ENCODE results near the gene UNCX.
"Not testable (repeated sequence)": the region's sequence is repeated elsewhere in the genome, so short reads cannot be mapped to it uniquely, and the experiment has no call there.

UNCX gene

DNA sequence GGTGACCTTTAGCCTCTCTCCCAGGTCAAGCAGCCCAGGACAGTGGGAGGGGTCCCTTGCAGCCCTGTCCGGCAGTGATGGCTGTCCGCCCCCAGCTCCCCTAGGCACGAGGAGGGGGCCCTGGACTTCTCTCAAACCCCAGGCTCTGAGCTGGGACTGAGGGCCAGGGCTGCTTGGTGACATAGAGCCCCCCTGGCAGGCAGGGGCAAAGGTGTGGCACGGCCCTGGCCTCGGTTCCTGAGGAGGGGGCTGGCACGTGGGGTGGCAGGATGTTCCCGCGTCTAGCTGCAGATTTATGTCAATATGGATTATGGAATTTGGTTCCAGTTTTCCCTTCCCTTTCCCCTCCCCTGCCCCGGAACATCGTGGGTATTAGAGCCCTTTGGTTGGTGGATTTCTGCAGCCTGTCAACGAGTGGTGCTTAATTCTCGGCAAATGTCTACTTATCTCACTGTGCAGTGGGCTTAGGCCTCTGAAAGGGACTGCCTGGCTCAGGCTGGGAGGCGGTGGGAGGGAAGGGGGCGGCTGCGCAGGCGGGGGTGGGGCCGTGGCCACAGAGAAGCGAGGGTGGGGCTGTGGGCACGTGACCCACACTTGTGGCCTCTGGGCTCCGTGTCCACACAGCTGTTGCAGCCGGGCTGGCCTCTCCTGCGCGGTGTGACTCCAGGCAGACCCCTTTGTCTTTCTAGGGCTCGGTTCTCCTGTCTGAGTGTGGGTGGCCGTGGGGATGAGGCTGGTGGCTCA, 19.3 kb downstream of the UNCX start:
- DNase-seq = no peak
- H3K36me3 Mint-ChIP-seq (ENCODE audit: low read depth) = no peaks in the 10 kb centered on the region
- ATAC-seq = no peak
- peaks cover 53% of the 10 kb centered on the region for H3K27me3 Mint-ChIP-seq
- H3K4me1 Mint-ChIP-seq = peaks cover 5% of the 10 kb centered on the region
- H3K27ac Mint-ChIP-seq = no peak overlapping the region
- no peaks in the 10 kb centered on the region for H3K9me3 Mint-ChIP-seq
- no peak overlapping the region for H3K4me3 Mint-ChIP-seq

DNA sequence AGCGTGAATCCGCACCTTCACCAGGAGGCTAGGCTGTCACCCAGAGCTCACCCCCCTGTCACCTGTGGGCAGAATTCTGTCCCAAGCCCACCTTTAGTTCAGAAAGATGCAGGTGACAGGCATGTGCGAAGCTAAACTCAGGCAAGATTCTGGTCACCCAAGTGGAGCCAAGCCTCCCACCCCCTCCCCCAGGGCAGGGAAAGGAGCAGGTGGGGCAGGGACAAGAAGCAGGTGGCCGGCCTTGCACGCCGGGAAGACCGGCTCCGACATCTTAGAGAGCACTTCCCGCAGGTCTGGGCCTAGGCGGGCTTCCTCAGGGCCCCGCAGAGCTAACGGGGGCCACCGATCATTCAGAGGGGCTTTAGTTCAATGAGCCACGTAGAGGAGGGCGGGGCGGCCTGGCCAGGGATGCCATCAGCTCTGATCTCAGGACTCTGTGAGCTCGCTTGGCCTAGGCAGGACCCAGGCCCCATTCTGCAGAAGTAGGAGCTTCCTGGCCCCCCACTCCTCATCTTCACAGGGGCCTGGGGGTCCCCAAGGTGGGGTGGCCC, 19.9 kb downstream of the UNCX start:
- DNase-seq (no peak), ATAC-seq (no peak)
- Mint-ChIP-seq H3K27me3 (peaks cover 54% of the 10 kb centered on the region), H3K9me3 (no peaks in the 10 kb centered on the region), H3K36me3 (ENCODE audit: low read depth) (no peaks in the 10 kb centered on the region), H3K4me1 (peaks cover 5% of the 10 kb centered on the region), H3K27ac (no peak overlapping the region), H3K4me3 (no peak overlapping the region)

DNA sequence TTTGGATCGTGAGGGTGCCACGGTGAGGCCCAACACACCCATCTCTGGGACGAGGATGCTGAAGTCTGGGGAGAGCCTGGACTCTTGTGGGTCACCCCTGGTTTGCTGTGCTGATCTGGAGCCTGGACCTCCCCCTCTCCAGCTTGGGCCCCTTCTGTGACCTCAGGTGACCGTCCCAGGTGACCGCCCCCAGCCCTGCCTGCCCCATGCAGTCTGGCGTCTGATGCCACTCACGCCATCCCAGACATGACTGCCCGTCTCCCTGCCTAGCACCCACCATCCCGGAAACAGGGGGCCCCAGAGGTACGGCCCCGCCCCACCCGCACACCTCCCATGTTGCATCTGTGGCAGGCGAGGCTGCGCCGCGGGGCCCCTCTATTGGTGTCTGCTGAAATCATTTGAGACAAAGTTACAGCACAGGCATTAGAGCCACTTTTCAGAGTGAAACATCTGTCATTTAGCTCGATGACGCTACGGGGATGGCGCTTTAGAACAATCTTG, 21.1 kb downstream of the UNCX start:
- Mint-ChIP-seq H3K27ac (no peak overlapping the region), H3K4me3 (no peak overlapping the region), H3K9me3 (no peaks in the 10 kb centered on the region), H3K36me3 (ENCODE audit: low read depth) (no peaks in the 10 kb centered on the region), H3K27me3 (peaks cover 51% of the 10 kb centered on the region), H3K4me1 (no peaks in the 10 kb centered on the region)
- no peak for ATAC-seq
- DNase-seq = no peak

DNA sequence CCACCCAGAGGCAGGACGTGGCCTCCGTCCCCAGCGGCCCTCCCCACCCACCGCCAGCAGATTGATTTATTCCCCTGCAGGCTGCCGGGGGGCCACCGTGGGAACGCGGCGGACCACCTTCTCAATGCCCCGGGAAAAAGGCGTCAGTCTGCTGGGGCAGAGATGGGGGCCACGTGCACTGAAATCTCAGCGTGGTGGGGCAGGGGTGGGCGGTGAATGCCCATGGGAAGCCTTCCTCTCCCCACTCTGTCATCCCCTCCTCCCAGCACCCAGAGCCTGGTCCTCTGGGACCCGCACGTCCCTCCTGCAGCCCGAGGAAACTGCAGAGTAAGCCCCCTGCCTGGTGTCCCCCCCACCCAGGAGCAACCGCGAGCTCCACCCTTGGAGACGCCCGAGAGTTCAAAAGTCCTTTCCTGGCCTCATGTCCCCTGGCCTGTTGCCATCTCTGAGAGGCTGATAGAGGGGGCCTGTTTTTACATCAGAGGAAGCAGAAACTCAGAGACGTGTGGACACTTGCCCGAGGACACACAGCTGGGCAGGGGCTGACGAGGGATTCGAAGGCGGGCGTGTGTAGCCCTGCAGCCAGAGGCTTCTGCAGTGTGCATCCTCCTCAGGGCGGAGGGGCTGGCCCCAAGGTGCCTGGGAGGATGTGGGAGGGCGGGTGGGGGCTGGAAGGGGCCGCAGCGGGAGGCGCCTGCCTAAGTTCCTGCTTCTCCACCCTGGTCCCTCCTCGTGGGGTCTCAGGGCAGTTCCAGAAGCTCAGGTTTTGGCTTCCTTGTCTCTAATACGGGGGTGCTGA, 21.8 kb downstream of the UNCX start:
- Mint-ChIP-seq H3K4me1 (no peaks in the 10 kb centered on the region), H3K9me3 (no peaks in the 10 kb centered on the region), H3K27ac (no peak overlapping the region), H3K4me3 (no peak overlapping the region), H3K36me3 (ENCODE audit: low read depth) (no peaks in the 10 kb centered on the region), H3K27me3 (peaks cover 46% of the 10 kb centered on the region)
- DNase-seq = no peak
- ATAC-seq = no peak

DNA sequence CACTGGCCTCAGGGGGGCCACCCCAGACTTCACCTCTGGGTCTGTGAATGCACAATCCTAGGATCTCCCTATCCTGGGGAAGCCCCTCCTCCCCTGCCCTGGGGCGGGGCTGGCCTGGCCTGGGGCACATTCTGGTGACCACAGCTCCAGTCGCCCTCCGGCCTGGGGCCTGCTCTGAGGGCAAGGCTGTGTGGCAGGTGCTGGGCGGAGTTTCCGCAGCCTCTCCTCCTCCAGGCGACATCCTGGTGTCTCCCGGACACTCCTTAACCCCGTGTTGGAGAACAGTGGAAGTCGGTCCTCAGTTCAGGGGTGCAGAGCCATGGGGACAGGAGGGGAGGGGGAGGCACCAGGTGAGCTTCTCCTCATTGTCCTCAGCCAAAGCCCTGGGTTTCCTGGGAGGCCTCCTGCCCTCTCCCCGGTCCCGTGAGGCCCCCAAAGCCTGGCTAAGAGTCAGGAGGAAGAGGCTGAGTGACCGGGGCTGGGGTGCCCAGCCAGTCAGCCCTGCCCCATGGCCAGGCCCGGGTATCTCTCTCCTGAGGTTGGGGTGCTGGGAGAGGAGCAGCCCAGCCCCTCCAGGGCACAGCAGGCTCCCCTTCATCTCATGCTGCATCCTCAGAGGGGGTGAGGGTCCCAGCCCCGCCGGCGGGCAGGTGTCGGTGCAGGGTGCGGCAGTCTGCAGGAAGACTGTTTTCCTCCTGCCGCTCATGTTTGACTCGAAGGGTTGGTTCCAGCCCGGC, 22.6 kb downstream of the UNCX start:
- Mint-ChIP-seq H3K27me3 (peaks cover 41% of the 10 kb centered on the region), H3K27ac (no peak overlapping the region)
- ATAC-seq = no peak

DNA sequence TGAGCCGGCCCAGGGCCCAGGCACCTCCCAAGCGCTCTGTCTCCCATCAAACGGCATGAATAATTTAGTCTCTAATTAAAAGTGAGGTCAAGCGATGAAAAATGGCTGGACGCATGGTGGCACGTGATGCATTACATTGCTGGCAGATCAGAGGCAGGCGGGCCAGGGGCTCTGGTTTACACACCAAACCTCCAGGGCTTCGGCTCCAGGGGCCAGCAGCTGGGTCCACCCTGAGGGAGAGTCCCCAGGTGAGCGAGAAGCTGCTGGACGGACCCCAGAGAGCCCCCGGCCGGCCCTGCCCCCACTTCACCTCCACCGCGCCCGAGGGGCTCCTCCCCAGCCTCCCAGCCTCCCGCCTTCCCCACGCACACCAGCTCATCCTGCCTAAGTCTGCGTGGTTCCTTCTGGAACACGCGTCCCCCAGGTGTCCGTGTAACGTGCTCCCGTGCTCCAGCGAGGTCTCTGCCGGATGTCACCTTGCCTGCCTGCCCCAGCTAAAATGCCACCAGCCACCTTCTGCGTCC, 23.2 kb downstream of the UNCX start:
- Mint-ChIP-seq H3K36me3 (ENCODE audit: low read depth) (no peaks in the 10 kb centered on the region), H3K9me3 (no peaks in the 10 kb centered on the region), H3K27me3 (peaks cover 37% of the 10 kb centered on the region), H3K4me3 (no peak overlapping the region), H3K27ac (no peak overlapping the region), H3K4me1 (no peaks in the 10 kb centered on the region)
- no peak for ATAC-seq
- no peak for DNase-seq

More for the DNA sequence above, 22.6 kb downstream of the UNCX start:
- no peaks in the 10 kb centered on the region for H3K9me3 Mint-ChIP-seq
- no peaks in the 10 kb centered on the region for H3K4me1 Mint-ChIP-seq
- no peak overlapping the region for H3K4me3 Mint-ChIP-seq
- no peak for DNase-seq
- no peaks in the 10 kb centered on the region for H3K36me3 Mint-ChIP-seq (ENCODE audit: low read depth)

DNA sequence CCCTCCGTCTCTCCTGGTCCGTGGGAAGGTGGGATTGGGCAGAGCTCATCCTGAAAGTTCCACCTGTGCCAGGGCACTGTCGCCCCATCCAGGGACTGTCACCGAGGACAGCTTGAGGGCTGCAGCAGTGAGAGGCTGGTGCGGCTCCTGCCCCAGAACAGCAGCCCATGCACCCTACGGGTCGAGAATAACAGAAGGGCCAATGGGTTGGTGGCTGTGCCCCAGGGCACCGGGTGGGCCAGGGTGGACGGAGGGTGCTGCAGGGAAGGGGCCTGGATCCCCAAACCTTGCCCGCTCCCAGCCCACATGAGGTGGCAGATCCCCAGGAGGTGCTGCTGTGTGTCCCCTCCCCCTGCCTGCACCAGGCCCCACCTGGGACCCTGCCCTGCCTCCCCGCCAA, 23.9 kb downstream of the UNCX start:
- no peaks in the 10 kb centered on the region for H3K36me3 Mint-ChIP-seq (ENCODE audit: low read depth)
- peaks cover 31% of the 10 kb centered on the region for H3K27me3 Mint-ChIP-seq
- H3K27ac Mint-ChIP-seq = no peak overlapping the region
- no peak for DNase-seq
- no peaks in the 10 kb centered on the region for H3K4me1 Mint-ChIP-seq
- ATAC-seq = no peak
- H3K9me3 Mint-ChIP-seq = no peaks in the 10 kb centered on the region
- no peak overlapping the region for H3K4me3 Mint-ChIP-seq

DNA sequence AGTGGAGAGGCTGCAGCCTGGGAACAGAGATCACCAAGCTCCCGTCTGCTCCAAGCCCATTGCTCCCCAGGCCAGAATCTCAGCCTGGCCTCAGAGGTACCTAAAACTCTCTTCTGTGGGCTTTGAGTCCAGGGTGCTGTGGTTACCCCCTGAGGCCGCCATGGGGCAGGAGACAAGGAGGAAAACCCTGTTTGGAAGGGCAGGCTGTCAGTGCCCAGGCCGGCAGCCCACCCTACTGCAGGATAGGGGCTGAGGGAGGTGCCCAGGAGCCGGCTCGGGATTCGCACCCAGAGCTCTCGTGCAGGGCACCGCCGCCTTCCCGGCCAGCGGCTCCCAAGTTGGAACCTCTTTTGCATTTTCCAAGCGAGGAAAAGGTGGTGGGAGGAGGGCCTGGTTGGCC, 24.5 kb downstream of the UNCX start:
- Mint-ChIP-seq H3K36me3 (ENCODE audit: low read depth) (no peaks in the 10 kb centered on the region), H3K27ac (no peak overlapping the region), H3K9me3 (no peaks in the 10 kb centered on the region), H3K4me3 (no peak overlapping the region), H3K27me3 (peaks cover 32% of the 10 kb centered on the region), H3K4me1 (no peaks in the 10 kb centered on the region)
- ATAC-seq = no peak
- no peak for DNase-seq

DNA sequence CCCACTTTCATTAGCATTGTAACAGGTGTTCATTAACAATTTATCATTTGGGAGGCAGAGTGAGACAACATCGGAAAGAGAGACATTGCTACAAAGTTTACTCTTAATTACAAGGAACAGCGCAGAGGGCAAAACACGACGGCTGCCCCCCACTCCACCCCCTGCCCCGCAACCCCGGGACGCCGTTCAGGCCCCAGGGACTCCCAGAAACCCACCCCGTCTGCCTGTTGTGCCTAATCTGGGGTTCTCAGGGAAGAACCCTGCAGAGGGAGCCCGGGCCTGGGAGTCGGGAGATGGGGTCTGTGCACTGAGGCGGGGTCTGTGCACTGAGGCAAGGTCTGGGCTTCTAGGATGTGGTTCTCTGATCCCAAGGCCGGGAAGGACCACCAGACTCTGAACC, 25.2 kb downstream of the UNCX start:
- H3K27me3 Mint-ChIP-seq = peaks cover 32% of the 10 kb centered on the region
- no peaks in the 10 kb centered on the region for H3K4me1 Mint-ChIP-seq
- ATAC-seq (no peak), DNase-seq (no peak)
- H3K27ac Mint-ChIP-seq = no peak overlapping the region
- no peaks in the 10 kb centered on the region for H3K9me3 Mint-ChIP-seq
- no peaks in the 10 kb centered on the region for H3K36me3 Mint-ChIP-seq (ENCODE audit: low read depth)
- H3K4me3 Mint-ChIP-seq = no peak overlapping the region

DNA sequence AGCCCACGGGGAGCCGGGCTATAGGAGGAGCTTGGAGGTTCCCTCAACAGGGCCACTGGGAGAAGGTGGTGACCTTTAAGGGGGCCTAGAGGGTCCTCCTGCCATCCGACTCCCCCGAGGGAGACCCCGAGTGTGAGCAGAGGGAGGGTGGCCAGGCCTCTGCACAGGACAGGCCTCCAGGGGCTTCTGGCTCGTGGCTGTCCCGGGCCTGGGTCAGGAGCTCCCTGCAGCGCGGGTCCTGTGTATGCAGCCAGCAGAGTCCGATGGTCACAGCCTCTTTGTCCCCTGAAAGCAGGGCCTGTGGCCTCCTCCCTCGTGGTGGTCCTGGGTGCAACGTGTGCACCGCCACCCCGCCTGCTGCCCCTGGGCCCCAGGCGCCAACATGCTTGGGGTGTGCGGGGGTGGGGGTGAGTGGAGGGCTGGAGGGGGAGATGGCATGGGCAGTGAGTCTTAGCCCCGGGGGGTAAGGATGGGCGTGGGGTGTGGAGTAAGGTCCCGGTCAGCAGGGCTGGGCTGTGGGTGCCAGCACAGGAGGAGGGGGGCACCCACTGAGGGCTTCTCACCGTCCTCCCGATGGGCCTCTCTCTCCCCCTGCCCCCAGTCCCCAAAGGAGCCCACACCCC, 27.1 kb downstream of the UNCX start:
- H3K27ac Mint-ChIP-seq = no peak overlapping the region
- no peaks in the 10 kb centered on the region for H3K9me3 Mint-ChIP-seq
- no peaks in the 10 kb centered on the region for H3K4me1 Mint-ChIP-seq
- DNase-seq (no peak), ATAC-seq (no peak)
- H3K4me3 Mint-ChIP-seq = no peak overlapping the region
- peaks cover 24% of the 10 kb centered on the region for H3K27me3 Mint-ChIP-seq
- no peaks in the 10 kb centered on the region for H3K36me3 Mint-ChIP-seq (ENCODE audit: low read depth)

DNA sequence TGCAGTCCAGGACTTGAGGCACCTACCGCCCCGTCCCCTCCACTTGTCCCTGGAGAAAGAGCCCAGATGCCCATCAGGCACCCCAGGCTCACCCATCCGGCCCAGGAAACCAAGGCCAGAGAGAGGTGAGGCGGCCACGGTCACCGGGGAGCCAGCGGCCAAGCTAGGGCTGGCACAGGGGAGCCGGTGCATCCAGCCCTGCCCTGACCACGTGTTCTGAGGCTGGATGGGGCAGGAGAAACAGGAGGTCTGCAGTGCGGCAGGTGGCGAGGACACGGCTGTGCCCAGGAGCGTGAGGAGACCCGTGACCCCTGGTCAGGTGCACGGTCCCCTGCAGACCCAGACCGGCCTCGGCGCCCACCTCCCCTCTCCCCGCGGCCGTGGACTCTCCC, 27.6 kb downstream of the UNCX start:
- Mint-ChIP-seq H3K36me3 (ENCODE audit: low read depth) (no peaks in the 10 kb centered on the region), H3K27me3 (peaks cover 27% of the 10 kb centered on the region), H3K4me3 (no peak overlapping the region), H3K27ac (no peak overlapping the region), H3K9me3 (no peaks in the 10 kb centered on the region), H3K4me1 (no peaks in the 10 kb centered on the region)
- ATAC-seq (no peak), DNase-seq (no peak)

DNA sequence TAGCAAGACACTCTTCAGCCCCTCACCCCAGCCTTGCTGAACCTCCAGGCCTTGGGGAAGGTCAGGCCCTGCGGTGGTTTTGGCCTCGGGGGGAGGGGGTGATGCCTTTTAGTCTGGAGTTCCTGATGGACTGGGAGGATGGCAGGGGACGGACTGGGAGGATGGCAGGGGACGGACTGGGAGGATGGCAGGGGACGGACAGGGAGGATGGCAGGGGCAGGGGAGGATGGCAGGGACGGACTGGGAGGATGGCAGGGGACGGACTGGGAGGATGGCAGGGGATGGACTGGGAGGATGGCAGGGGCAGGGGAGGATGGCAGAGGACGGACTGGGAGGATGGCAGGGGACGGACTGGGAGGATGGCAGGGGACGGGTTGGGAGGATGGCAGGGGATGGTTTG, 28.4 kb downstream of the UNCX start:
- ATAC-seq; H3K27ac Mint-ChIP-seq; H3K36me3 Mint-ChIP-seq (ENCODE audit: low read depth); DNase-seq; H3K9me3 Mint-ChIP-seq; H3K4me3 Mint-ChIP-seq; H3K4me1 Mint-ChIP-seq: not testable (repeated sequence)
- peaks cover 26% of the 10 kb centered on the region for H3K27me3 Mint-ChIP-seq

DNA sequence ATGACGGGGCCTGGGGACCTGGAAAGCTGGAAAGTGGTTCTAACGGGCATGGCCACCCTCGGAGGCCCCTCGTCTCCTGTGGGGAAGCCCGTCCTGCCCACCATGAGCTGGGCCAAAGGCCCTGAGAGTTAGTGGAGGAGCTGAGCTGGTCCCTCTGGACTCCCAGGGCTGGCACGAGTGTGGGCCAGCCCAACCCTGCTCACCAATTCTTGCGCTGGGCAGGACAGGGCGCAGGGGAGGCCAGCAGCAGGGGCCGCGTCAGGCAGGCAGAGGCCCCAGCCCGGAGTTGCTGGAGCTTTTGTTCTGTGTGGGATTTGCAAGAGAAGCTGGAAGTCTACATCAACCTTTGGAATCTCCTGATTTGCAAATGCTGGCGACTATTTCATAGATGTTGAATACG, 29.8 kb downstream of the UNCX start:
- Mint-ChIP-seq H3K4me1 (no peaks in the 10 kb centered on the region), H3K27me3 (peaks cover 24% of the 10 kb centered on the region), H3K36me3 (ENCODE audit: low read depth) (no peaks in the 10 kb centered on the region), H3K9me3 (no peaks in the 10 kb centered on the region), H3K4me3 (no peak overlapping the region), H3K27ac (no peak overlapping the region)
- no peak for ATAC-seq
- DNase-seq = no peak

DNA sequence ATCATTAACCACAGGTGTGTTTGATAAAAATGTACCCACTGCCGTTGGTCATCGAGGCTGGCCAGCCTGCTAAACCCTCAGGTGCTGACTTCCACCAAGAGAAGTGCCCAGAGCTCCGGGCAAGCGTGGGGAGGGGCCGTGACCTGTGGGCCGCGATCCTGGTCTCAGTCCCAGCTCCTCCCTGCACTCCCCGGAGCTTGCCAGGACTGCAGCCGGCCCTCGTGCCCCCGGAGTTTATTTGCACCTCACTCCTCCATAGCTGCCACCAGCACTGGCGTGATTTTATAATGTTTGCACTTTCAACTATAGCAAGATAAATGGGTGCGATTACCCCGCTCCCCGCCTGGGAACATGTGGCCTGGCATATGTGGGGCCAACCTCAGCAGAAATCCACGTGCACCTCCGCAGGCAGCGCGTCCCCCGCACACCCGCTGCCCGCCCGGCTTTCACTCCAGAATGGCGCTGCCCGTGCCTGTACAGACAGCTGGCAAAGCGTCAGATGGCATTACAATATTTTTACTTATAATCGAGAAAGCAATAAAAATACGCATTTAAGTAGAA, 30.8 kb downstream of the UNCX start:
- Mint-ChIP-seq H3K36me3 (ENCODE audit: low read depth) (no peaks in the 10 kb centered on the region), H3K27me3 (peaks cover 18% of the 10 kb centered on the region), H3K4me1 (no peaks in the 10 kb centered on the region), H3K4me3 (no peak overlapping the region), H3K27ac (no peak overlapping the region), H3K9me3 (no peaks in the 10 kb centered on the region)
- ATAC-seq (no peak), DNase-seq (no peak)

All from activated naive CD8-positive, alpha-beta T cell treated with anti-CD3 and anti-CD28 coated beads, Interleukin-2, amount 50 U/mL, for 24 hours (primary cell).